CD14-positive monocyte (primary cell): ENCODE results near the gene XBP1. TPM values are rescaled to one million over a fixed set of nuclear protein-coding genes. Genes with fewer than 3 reads are reported as not detected.

ENCODE experiments used
- DNase-seq, 3 donors: peaks; one replicate each; pipeline ENCODE4 v3.0.0-alpha.2; 2011 to 2022
- H2AFZ ChIP-seq: 2 replicates; pipeline ENCODE4 v1.6.0; 2012; ENCODE audit warnings: mild to moderate bottlenecking, low read depth, low read length, inconsistent platforms; ENCODE audit not compliant: insufficient read depth, poor library complexity, severe bottlenecking
- H3K27ac ChIP-seq, 2 donors: 1 replicate in 1 of 2; 2 replicates in 1 of 2; pipeline ENCODE4 v1.5.1; 2012 to 2013; ENCODE audit warnings: low read length in 2 of 2, control low read depth in 1 of 2, inconsistent platforms in 1 of 2, low read depth in 1 of 2, mild to moderate bottlenecking in 1 of 2
- H3K27me3 ChIP-seq, 2 donors: one replicate each; pipeline versions ENCODE4 v1.6.0 to v1.6.1; 2011 to 2013; ENCODE audit warnings: low read length in 2 of 2; ENCODE audit not compliant: control insufficient read depth in 2 of 2, insufficient read depth in 2 of 2
- H3K36me3 ChIP-seq, 2 donors: replicated peaks in 1 of 2; 1 replicate in 1 of 2; 2 replicates in 1 of 2; pipeline versions ENCODE4 v1.5.1 to v1.6.1; 2012 to 2013; ENCODE audit warnings: low read length in 2 of 2, control low read depth in 1 of 2, inconsistent platforms in 1 of 2, mild to moderate bottlenecking in 1 of 2; ENCODE audit not compliant: insufficient read depth in 2 of 2, control insufficient read depth in 1 of 2
- H3K4me1 ChIP-seq, 2 donors: 1 replicate in 1 of 2; 2 replicates in 1 of 2; pipeline versions ENCODE4 v1.5.1 to v1.6.1; 2012 to 2013; ENCODE audit warnings: low read length in 2 of 2, control low read depth in 1 of 2, inconsistent platforms in 1 of 2, mild to moderate bottlenecking in 1 of 2, moderate library complexity in 1 of 2; ENCODE audit not compliant: insufficient read depth in 2 of 2, control insufficient read depth in 1 of 2
- H3K4me2 ChIP-seq: replicated peaks from 2 replicates; pipeline ENCODE3; 2012; ENCODE audit warnings: low read length, moderate library complexity, mild to moderate bottlenecking; ENCODE audit not compliant: poor library complexity, severe bottlenecking; ENCODE audit errors: extremely low read depth
- H3K4me3 ChIP-seq, 3 experiments: fragments of 200-600 bp in 1 of 3; sonication (generic) in 1 of 3; replicated peaks in 1 of 3; 1 replicate in 2 of 3; 2 replicates in 1 of 3; pipeline ENCODE4 v1.5.1; 2011 to 2013; ENCODE audit warnings: low read length in 3 of 3, mild to moderate bottlenecking in 3 of 3, control low read depth in 2 of 3, low read depth in 2 of 3, inconsistent platforms in 1 of 3, moderate library complexity in 1 of 3
- H3K79me2 ChIP-seq: 2 replicates; pipeline ENCODE4 v1.6.0; 2012; ENCODE audit warnings: mild to moderate bottlenecking, control low read depth, inconsistent platforms, low read length, moderate library complexity; ENCODE audit not compliant: insufficient read depth
- H3K9ac ChIP-seq: 2 replicates; pipeline ENCODE4 v1.6.0; 2017; ENCODE audit warnings: low read length, mild to moderate bottlenecking; ENCODE audit not compliant: insufficient read depth, poor library complexity, severe bottlenecking
- H3K9me3 ChIP-seq, 2 donors: replicated peaks in 1 of 2; 1 replicate in 1 of 2; 2 replicates in 1 of 2; pipeline versions ENCODE4 v1.5.1 to v1.6.1; 2012 to 2013; ENCODE audit warnings: low read length in 2 of 2, control low read depth in 1 of 2; ENCODE audit not compliant: control insufficient read depth in 1 of 2, insufficient read depth in 1 of 2
- H4K20me1 ChIP-seq: 2 replicates; pipeline ENCODE4 v1.6.0; 2012; ENCODE audit warnings: mild to moderate bottlenecking, low read length, control low read depth, moderate library complexity; ENCODE audit not compliant: insufficient read depth
- H3K27ac Mint-ChIP-seq, 7 donors: one replicate each; pipeline ENCODE4 v1.8.0; 2020; ENCODE audit warnings: mild to moderate bottlenecking in 7 of 7, mixed read lengths in 7 of 7, moderate library complexity in 6 of 7, inconsistent platforms in 2 of 7
- H3K27me3 Mint-ChIP-seq, 3 donors: one replicate each; pipeline ENCODE4 v1.8.0; 2021 to 2022; ENCODE audit warnings: low read depth in 3 of 3, mild to moderate bottlenecking in 3 of 3, mixed read lengths in 3 of 3, moderate library complexity in 3 of 3, inconsistent platforms in 1 of 3
- H3K36me3 Mint-ChIP-seq, 2 donors: one replicate each; pipeline ENCODE4 v1.8.0; 2020; ENCODE audit warnings: mixed read lengths in 2 of 2, inconsistent platforms in 1 of 2, mild to moderate bottlenecking in 1 of 2
- H3K4me1 Mint-ChIP-seq: one replicate; pipeline ENCODE4 v1.8.0; 2020; ENCODE audit warnings: mild to moderate bottlenecking, mixed read lengths
- H3K4me3 Mint-ChIP-seq, 2 donors: one replicate each; pipeline ENCODE4 v1.8.0; 2020; ENCODE audit warnings: mild to moderate bottlenecking in 2 of 2, mixed read lengths in 2 of 2, moderate library complexity in 1 of 2
- H3K9me3 Mint-ChIP-seq, 7 donors: one replicate each; pipeline ENCODE4 v1.8.0; 2020 to 2022; ENCODE audit warnings: mixed read lengths in 7 of 7, mild to moderate bottlenecking in 6 of 7, moderate library complexity in 6 of 7, inconsistent platforms in 2 of 7
- WGBS: methylation state at CpG from one replicate; pipeline ENCODE4 v1.1.5; 2013; ENCODE audit warnings: missing lambda C conversion rate; ENCODE audit not compliant: insufficient coverage; 5-methylcytosine and 5-hydroxymethylcytosine counted together
- intact Hi-C, 2 donors: fragments of 100-400 bp; cut with micrococcal nuclease; formaldehyde crosslinking; loops; one replicate each; pipeline versions ENCODE4 v1.15.0 to v1.15.1; 2023
- polyA plus RNA-seq, 3 donors: library from polyadenylated mRNA; depleted of rRNA in 1 of 3; unstranded in 2 of 3; stranded (reverse) in 1 of 3; fragments of 300-500 nt in 2 of 3; fragments of >200 nt in 1 of 3; fragmentation: Illumina TruSeq in 2 of 3; gene quantifications; 1 replicate in 2 of 3; 2 replicates in 1 of 3; pipeline ENCODE4 v1.2.3, GENCODE V29; 2012 to 2021
- TF ChIP-seq, protein P1 (sequence below): fragments of 200-600 bp; IDR thresholded peaks from one replicate; pipeline ENCODE4 v1.8.0; 2022; ENCODE audit warnings: antibody characterized with exemption, mild to moderate bottlenecking

XBP1 gene
- polyA plus RNA-seq, 3 donors, result 175 to 215 (median 201) TPM

GRCh38 chr22:28795932-28796856 lies 4.2 kb downstream of the XBP1 start:
- H3K79me2 ChIP-seq, result peaks cover 74% of the 10 kb centered on the region
- peaks cover 17 to 27% of the 10 kb centered on the region in 2 donors for H3K4me1 ChIP-seq
- Mint-ChIP-seq H3K4me1 (peaks cover 48% of the 10 kb centered on the region), H3K4me3 (no peak overlapping the region), H3K27ac (peak overlapping the region in 6 of 7 donors; percentile 23 to 81 (median 35)), H3K36me3 (peaks cover 44 to 55% of the 10 kb centered on the region in 2 donors), H3K27me3 (peaks cover 0 to 1% (median 0%) of the 10 kb centered on the region in 3 donors), H3K9me3 (no peaks in the 10 kb centered on the region)
- TF ChIP-seq, protein P1, sequence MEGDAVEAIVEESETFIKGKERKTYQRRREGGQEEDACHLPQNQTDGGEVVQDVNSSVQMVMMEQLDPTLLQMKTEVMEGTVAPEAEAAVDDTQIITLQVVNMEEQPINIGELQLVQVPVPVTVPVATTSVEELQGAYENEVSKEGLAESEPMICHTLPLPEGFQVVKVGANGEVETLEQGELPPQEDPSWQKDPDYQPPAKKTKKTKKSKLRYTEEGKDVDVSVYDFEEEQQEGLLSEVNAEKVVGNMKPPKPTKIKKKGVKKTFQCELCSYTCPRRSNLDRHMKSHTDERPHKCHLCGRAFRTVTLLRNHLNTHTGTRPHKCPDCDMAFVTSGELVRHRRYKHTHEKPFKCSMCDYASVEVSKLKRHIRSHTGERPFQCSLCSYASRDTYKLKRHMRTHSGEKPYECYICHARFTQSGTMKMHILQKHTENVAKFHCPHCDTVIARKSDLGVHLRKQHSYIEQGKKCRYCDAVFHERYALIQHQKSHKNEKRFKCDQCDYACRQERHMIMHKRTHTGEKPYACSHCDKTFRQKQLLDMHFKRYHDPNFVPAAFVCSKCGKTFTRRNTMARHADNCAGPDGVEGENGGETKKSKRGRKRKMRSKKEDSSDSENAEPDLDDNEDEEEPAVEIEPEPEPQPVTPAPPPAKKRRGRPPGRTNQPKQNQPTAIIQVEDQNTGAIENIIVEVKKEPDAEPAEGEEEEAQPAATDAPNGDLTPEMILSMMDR, result no peak
- H3K4me3 ChIP-seq, result no peak overlapping the region
- H3K9ac ChIP-seq, result no peak overlapping the region
- H3K27ac ChIP-seq, result peak overlapping the region in 1 of 2 donors; percentile 52
- no peak for DNase-seq
- no peaks in the 10 kb centered on the region for H3K9me3 ChIP-seq
- intact Hi-C loops, result loop anchor here in 1 of 2 donors (10.0 kb wide), 1 partner anchor 89 kb away; the partner anchor contains the start of gene ZNRF3
- peaks cover 43 to 47% of the 10 kb centered on the region in 2 donors for H3K36me3 ChIP-seq
- H2AFZ ChIP-seq, result no peak overlapping the region
- H3K4me2 ChIP-seq, result no peak overlapping the region
- 93% methylated on average over 3 of the region's 5 CpGs for WGBS
- H4K20me1 ChIP-seq, result peaks cover 73% of the 10 kb centered on the region
- no peaks in the 10 kb centered on the region for H3K27me3 ChIP-seq

DNA sequence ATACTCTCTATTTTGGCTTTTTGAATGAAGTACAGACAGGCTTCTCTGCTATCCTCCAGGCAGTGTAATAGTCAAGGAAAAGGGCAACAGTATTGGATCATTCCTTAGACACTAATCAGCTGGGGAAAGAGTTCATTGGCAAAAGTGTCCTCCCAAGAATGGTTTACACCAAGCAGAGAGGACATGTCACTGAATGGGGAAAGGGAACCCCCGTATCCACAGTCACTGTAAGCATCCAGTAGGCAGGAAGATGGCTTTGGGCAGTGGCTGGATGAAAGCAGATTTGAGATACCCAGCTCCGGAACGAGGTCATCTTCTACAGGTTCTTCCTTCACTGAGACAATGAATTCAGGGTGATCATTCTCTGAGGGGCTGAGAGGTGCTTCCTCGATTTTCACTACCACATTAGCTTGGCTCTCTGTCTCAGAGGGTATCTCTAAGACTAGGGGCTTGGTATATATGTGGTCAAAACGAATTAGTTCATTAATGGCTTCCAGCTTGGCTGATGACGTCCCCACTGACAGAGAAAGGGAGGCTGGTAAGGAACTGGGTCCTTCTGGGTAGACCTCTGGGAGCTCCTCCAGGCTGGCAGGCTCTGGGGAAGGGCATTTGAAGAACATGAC lies 5.2 kb downstream of the XBP1 start:
- no peak overlapping the region for H3K4me2 ChIP-seq

More for the DNA sequence above, 5.2 kb downstream of the XBP1 start:
- Histone ChIP-seq H3K9me3 (no peaks in the 10 kb centered on the region), H3K27me3 (no peaks in the 10 kb centered on the region), H3K9ac (no peak overlapping the region), H3K4me3 (no peak overlapping the region), H3K27ac (peak overlapping the region in 1 of 2 donors; percentile 52), H4K20me1 (peaks cover 74% of the 10 kb centered on the region), H3K4me1 (peaks cover 15 to 27% of the 10 kb centered on the region in 2 donors), H2AFZ (no peak overlapping the region), H3K36me3 (peaks cover 43 to 47% of the 10 kb centered on the region in 2 donors), H3K79me2 (peaks cover 64% of the 10 kb centered on the region)
- intact Hi-C loops, result loop anchor here in 1 of 2 donors (10.0 kb wide), 1 partner anchor 90 kb away; the partner anchor contains the start of gene ZNRF3
- Mint-ChIP-seq H3K9me3 (no peaks in the 10 kb centered on the region), H3K36me3 (peaks cover 44 to 55% of the 10 kb centered on the region in 2 donors), H3K27me3 (no peaks in the 10 kb centered on the region), H3K4me3 (peak overlapping the region in 1 of 2 donors; percentile 6), H3K27ac (peak overlapping the region; percentile 30 to 76 (median 48)), H3K4me1 (peaks cover 51% of the 10 kb centered on the region)
- TF ChIP-seq, protein P1, result no peak
- no peak for DNase-seq
- 60% methylated on average over 2 of the region's 6 CpGs for WGBS
